ENCODE measurements around the gene GABARAP.
"Not testable (repeated sequence)": the region's sequence is repeated elsewhere in the genome, so short reads cannot be mapped to it uniquely, and the experiment has no call there.

GABARAP gene

GRCh38 chr17:7260651-7261378 is 18.6 kb upstream of the GABARAP start:
- no peak for DNase-seq (ENCODE audit: low read depth in 2 of 2)

DNA sequence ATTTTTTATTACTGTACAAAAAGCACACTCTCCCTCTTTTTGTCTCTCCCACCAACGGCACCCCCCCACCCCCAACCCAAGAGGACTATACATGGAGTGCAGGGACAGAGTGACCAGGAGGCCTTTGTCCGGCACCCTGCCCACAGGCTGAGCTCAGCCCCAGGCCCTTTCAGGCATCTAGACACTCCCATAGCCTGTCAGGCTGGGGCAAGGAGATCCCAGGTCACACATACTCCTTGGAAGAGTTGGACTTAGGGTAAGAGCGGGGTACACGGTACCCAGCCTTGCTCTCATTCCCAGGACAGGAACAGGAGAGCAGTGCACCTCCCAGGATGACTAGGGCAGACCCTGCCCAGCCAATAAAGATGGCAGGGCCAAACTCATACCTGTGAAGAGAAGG is 17.9 kb upstream of the GABARAP start:
- no peak for DNase-seq (ENCODE audit: low read depth in 2 of 2)

DNA sequence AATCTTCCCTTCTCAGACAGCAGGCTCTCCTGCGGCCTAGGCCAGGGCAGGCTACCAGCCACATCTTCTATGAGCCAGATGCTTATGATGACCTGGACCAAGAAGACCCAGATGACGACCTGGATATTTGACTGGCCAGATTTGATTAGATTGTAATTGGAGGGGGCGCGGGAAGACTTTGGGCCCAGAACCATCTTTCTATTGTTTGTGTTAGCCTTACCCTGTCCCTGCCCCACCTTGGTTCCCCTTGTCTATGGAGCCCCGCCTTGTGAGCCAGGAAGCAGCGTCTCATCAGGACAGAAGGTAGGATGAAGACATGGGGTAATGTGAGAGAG is 17.3 kb upstream of the GABARAP start:
- no peak for DNase-seq (ENCODE audit: low read depth in 2 of 2)

- no peak for DNase-seq (ENCODE audit: low read depth in 2 of 2)
These were observed 16.7 kb upstream of the GABARAP start for GRCh38 chr17:7258731-7259554.

DNA sequence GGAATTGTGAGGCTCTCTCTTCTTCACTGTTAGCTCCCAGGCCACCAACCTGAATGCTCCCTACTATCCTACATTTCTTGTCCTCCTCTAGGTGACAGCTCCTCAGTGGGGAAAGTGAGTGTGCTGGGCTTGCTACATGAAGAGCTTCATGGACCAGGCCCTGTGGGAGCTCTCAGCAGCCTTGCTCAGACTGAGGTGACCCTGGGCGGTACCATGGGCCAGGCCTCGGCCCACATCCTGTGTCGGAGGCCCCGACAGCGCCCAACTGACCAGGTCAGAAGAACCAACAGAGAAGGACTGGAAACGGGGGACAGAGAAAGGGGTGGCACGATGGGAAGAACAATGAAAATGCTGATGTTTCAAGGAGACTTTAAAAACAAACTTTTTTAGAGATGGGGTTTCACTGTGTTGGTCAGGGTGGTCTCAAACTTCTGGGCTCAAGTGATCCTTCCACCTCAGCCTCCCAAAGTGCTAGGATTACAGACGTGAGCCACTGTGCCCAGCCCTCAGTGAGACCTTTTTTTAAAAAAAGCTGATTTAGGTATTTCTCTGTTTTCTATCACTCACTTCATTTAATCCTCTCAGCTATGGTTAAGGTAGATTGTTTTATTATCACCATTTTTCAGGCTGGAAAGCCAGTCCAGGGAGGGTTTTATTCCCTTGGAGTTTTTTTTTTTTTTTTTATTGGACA is 14.7 kb upstream of the GABARAP start:
- DNase-seq (ENCODE audit: low read depth in 2 of 2): no peak

- no peak for DNase-seq (ENCODE audit: low read depth in 2 of 2)
These were observed 12.3 kb upstream of the GABARAP start for GRCh38 chr17:7254511-7254910.

GRCh38 chr17:7253082-7253481 is 10.8 kb upstream of the GABARAP start:
- DNase-seq (ENCODE audit: low read depth in 2 of 2): no peak

DNA sequence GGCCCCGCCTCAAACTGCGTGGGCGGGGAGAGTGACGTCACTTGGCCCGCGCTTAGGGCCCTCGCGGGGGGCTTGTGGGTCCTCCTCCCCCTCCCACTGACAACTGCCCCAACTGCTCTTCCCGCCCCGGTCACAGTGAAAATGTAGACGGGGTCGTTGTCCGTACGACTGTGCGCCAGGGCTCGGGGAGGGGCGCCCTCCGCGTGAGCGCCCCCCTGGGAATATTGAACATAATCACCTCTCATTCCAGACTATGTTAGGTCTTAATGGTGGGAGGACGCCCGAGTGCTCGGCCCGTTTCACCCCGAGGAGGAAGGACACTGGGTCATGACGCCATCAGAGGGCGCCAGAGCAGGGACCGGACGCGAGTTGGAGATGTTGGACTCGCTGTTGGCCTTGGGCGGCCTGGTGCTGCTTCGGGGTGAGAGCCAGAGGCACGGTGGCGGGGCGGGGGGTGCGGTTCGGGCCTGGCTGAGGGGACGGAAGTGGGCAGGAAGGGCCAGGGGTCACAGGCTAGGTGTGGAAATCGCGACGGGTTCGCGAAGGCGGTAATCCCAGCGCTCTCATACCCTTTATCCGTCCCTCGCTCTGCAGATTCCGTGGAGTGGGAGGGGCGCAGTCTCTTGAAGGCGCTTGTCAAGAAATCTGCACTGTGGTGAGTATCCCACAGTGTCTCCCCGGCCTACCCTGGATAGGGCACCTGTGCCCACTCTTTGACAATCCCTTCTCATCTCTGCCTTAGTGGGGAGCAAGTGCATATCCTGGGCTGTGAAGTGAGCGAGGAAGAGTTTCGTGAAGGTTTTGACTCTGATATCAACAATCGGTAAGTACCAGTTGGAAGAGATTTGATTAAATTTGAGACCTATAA is 10.2 kb upstream of the GABARAP start, which contains the start of gene ELP5:
Gene ELP5, plus strand, starts transcription at position 40 of the 868 bp plus-strand sequence. Its CDS starts 336 bp downstream, at position 376.
- peak; percentile 63 to 72 for DNase-seq (ENCODE audit: low read depth in 2 of 2)

DNA sequence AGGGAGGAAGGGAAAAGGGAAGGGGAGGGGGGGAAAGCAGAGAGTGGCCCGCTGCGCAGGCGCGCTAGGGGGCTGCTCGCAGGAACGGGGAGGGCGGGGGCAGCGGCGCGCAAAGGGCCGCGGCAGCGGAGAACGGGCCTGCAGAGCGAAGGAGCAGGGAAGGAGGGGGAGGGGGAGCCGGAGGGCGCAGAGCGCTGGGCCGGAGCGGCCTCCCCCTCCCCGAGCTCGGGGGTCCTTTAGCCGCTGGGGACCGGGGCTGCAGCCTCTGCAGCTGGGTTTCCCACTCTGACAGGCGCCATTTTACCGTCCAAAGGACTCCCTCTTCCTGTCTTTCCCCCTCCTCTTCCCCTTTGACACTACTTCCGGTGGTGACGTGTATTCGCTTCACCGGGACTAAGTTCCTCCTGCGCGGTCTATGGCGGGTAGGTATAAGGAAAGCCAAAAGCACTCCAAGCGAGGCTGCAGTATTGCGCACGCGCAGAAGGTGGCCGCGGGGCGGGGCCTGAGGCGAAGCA is 9.5 kb upstream of the GABARAP start, which contains the start of gene CTDNEP1:
Gene CTDNEP1, minus strand, starts transcription at position 74 of the 515 bp plus-strand sequence. CDS start 438 bp downstream, outside the sequence.
- DNase-seq (ENCODE audit: low read depth in 2 of 2): peak; percentile 97 to 99

DNA sequence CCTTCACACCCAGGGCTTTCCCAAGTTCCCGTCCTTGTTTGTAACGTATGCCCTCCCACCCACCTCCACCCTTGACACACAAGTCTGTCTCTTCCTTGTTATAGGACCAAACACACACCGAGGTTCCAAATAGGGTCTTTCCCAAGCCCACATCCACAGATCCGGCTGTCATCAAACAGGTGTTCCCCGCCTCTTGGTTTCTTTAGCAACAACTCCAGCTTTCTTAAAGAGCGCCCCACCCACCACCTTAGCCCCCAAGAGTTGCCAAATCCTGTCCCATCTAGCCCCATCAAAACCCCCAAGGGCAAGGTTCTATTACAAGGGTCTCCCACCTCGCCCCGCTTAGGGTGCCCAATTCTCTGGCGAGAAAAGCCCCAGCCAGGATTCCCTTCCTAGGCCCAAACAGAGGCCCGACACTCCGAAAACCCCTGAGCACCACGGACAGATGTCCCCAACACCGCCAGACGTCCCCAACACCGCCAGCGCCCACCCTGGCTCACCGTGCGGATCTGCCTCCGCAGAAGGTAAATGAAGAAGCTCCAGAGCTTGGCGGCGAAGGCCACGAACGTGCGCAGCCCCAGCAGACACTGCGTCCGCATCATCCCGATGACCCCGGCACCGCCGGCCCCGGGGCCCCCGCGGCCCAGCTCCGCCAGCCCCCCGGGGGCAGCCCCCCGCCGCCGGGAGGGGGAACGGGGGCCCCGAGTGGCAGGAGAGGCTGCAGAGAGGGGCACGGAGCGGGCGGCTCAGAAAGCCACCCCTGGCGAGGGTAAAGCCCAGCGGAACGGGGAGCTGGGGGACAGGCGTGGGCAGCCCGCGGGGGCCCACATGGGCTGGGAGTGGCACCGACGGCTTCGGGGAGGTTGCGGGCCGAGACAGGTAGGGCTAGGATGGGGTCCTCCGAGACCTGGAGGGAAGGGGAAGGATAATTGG is 8.7 kb upstream of the GABARAP start:
- DNase-seq (ENCODE audit: low read depth in 2 of 2): no peak

DNA sequence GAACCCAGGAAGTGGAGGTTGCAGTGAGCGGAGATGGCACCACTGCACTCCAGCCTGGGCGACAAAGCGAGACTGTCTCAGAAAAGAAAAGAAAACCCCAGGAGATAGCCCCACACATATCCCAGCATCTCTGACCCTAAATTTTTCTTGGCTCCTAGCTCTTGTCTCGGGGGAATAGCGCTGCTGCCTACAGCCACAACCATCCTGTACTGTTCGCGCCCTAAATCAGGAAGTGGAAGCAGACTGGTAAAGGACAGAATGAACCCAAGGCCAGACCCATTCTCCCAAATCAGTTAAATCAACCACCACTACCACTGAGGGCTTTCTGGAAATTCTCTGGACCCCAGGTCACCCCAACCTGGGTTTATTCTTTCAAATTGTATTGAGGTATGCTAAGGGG is 7.6 kb upstream of the GABARAP start:
- no peak for DNase-seq (ENCODE audit: low read depth in 2 of 2)

DNA sequence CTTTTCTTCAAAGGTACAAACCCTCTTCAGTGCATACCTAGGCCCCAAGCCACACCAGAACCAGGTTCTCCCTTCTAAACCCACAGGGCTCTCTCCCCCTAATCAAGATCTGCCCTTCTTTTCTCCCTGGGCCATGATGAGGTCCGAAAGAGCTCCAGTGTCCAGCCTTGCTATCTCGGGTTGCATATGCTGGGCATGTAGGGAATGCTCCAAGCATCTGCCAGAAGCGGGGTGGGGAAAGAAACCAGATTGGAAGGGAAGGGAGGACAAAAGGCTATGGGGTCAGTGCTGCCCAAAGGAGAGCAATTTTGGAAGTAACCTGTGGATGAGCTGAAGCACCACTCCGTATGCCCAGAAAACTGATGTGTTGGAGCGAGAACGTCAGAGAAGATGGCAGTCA is 7.0 kb upstream of the GABARAP start:
- no peak for DNase-seq (ENCODE audit: low read depth in 2 of 2)

DNA sequence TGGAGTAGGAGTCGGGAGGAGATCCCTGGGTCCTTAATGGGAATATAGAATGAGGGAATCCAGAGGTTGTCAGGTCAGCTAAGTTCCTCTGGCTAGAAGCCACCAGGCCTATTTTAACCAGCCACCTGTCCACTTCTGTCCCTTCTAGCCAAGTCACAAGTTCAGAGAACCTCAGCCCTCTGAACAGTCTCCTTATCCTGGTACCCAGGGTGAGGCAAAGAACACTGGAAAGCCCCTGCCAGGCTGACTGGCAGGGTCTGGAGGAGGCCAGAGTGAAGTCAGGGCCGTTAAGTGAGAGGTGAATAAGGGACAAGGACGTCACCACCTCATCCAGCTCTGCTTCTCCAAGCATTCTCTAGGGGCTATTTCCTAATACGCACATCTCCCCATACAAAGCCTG is 6.5 kb upstream of the GABARAP start:
- DNase-seq (ENCODE audit: low read depth in 2 of 2): no peak

DNA sequence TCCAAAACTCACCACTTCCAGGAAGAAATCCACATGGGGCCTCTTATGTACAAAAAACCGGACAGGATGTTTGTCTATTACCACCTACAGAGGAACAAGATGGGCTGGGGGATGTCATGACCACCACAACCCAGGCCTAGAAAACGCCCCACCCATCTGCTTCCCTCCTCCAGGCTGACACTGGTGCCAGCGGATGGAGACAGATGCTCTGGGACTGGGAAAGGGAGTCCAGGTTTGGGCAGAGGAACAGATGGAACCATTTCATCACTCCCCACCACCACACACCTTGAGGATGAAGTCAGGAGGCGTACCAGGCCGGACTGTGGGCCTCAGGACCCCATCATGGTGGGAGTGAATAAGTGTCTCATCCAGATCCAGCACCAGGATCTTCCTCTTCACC is 4.5 kb upstream of the GABARAP start:
- no peak for DNase-seq (ENCODE audit: low read depth in 2 of 2)

- not testable (repeated sequence) for DNase-seq (ENCODE audit: low read depth in 2 of 2)
These were observed 1.6 kb upstream of the GABARAP start for GRCh38 chr17:7243838-7244237.

DNA sequence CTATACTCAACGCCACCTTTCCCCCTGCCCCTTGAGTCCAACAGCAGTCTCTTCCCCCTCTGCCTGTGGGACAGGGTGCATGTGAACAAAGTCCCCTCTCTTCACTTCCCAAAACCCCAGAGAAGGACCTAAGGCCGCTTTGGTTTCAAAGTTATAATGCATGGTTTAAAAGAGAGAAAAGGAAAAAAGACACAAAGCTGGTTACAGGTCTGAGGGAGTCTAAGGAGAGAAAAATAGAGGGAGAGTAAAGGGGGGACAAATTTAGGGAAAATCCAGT is 1.1 kb upstream of the GABARAP start:
- no peak for DNase-seq (ENCODE audit: low read depth in 2 of 2)

DNA sequence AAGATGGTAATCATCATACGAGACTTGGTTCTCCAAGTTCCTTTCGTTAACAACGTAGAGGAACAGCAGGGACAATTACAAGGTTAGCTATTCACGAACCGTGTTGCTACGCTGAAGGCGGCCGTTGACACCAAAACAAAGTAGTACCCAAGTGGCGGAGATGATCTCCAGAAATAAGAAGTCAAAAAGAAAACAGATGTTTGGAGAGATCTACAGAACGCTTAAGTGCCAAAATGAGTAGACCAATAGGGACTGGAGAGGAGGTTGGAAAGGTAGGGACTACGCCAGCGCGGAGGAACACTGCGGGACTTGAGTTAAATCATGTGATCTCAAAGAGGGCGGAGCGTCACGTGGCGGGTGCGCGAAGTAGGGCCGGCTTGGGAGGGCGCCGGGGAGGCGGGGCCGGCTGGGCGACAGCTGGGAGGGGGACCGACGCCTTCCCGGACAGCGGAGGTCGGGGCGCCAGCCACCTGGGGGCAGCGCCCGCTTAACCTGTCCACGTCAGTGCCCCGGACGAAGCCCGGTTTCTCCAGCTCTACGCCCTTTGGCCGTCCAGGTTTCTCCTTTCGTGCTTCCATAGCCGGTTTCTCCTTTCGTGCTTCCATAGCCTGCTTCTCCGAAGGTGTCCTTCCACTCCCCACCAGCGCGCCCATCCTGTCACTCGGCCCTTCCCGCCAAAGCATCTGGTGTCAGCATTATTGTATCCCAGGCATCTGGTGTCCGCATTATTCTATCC is 636 bp upstream of the GABARAP start:
- peak; percentile 87 for DNase-seq (ENCODE audit: low read depth in 2 of 2)

- no peak for DNase-seq (ENCODE audit: low read depth in 2 of 2)
These were observed 1.0 kb downstream of the GABARAP start for GRCh38 chr17:7241090-7241733.

DNA sequence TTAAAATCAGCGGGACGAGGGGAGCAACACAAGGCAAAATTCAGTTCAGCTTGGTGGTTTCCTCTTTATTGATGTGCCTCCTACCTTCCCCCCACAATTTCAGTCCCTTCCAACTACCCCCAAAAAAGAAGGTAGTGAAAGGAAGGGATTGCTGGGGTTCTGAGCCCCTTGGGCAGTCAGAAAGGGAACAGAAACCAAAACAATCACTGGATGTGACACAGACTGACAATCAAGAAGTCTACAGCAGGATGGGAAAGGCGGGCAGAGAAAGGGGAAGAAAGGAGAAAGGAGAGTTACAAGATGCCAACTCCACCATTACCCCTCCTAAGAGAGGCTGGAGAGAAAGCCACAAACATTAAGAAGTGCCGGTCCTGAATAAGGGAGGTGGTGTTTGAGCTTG is 1.9 kb downstream of the GABARAP start:
- no peak for DNase-seq (ENCODE audit: low read depth in 2 of 2)
